Lung microvascular endothelial cell (primary cell): ENCODE measurements around the gene C1orf74. TPM values are rescaled to one million over a fixed set of nuclear protein-coding genes. Genes with fewer than 3 reads are reported as not detected.

Experiments
- DNase-seq, 2 donors: peaks; one replicate each; pipeline versions ENCODE4 v3.0.0 to v3.0.0-alpha.2; 2010; ENCODE audit warnings: low read depth in 2 of 2
- total RNA-seq: library from RNA; depleted of rRNA; stranded (reverse); fragments of >200 nt; gene quantifications from 2 replicates; pipeline ENCODE4 v1.2.1, GENCODE V29; 2014

The C1orf74 gene
- 1.4 and 1.5 TPM in 2 replicates for total RNA-seq

- peak; percentile 98 for DNase-seq
Observed at GRCh38 chr1:209784265-209785169, at the start of gene C1orf74. C1orf74 (minus strand) TSS chr1:209784559; CDS start chr1:209783634, 925 bp downstream.

GRCh38 chr1:209831615-209832014 is 47.3 kb upstream of the C1orf74 start:
- peak in 1 of 2 donors; percentile 10 for DNase-seq

DNA sequence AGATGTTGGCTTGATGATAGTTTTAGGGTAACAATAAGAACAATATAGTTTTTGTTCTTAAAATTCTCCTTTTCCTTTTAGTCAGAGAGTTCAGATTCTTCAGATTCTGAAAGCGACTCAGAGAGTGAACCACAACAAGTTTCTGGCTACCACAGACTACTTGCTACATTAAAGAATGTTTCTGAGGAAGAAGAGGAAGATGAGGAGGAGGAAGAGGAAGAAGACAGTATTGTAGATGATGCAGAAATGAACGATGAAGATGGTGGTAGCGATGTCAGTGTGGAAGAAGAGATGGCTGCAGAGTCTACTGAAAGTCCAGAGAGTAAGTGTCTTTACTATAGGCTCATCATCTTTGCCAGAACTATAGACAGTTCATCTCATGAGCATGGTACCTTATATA is 46.4 kb upstream of the C1orf74 start:
- DNase-seq = no peak

DNA sequence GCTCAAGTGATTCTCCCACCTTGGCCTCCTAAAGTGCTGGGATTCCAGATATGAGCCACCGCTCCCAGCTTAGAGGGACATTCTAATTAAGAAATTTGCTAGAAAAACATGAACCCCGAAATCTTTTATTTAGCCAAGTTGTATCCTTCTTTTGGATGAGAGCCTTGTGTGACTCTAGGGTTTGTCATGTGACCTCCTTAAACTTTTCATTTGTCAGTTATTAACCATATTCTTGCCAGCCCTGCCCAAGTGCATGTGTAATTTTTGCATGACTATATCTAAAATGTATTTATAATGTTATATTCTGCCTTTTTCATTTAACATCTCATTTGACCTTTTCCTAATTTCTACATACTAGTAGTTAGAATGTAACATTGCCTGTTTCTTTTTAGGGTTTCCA is 45.4 kb upstream of the C1orf74 start:
- no peak for DNase-seq

GRCh38 chr1:209827384-209828262 is 43.3 kb upstream of the C1orf74 start, which contains the start of gene UTP25:
UTP25 (plus strand) TSS chr1:209827972; CDS start chr1:209828064, 92 bp downstream.
- peak; percentile 98 to 99 for DNase-seq

- DNase-seq = no peak
Observed at GRCh38 chr1:209825591-209826434, 41.5 kb upstream of the C1orf74 start.

DNA sequence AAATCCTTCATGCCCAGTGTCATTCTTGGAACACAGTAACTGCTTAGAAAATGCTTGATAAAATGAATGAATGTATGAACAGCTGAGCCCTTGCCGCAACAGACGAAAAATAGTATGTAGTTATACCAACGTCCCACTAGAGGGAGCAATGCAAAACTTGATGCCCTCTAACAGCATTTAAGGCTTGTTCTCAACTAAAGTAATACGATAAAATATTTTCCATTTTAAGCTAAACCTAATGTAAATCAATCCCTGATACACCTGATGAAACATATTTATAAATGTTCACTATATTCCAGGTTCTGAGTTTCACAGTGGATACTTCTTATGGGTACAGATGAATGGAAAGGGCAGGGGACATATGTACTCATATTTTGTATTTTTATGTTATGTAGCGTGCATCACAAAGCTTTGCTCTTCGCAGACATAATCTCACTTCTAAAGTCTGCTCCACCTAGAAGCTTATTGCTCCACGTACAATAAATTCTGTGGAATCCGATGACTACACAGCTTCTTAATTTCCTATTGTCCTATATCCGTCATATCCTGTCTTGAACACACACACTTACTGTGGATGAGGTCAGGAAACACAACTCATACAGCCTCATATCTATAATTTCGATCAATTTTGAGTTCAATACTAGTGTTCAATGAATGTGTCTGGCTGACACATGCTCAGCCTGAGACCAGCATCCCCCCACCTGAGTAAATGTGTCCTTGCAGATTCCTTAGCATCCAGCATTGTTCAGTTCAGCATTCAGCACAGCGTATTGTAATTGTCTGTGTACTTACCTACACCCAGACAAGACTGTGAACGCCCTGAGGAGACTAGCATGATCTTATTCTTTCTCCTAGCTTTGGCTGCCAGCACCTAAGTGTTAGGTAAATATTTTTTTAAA is 39.0 kb upstream of the C1orf74 start:
- DNase-seq = peak; percentile 84 to 94

- no peak for DNase-seq
Observed at GRCh38 chr1:209822706-209823105, 38.3 kb upstream of the C1orf74 start.

DNA sequence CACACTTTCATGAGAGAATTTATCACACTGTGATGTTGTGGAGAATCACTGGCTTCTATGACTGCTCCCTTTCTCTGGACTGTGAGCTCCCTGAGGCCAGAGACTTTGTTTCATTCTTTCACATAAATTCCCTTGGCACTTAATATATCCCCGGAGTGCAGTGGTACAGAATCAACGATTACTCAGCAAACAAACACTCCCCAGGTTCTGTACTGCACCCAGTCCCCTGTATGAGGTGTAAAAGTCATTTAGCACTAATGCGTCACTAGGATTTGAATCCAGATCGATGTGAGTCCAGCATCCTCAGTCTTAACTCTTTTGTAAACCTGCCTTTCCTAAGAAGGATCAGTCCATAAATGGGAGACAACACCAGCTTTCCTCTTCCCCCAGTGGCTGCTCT is 36.6 kb upstream of the C1orf74 start:
- DNase-seq = no peak

- no peak for DNase-seq
Observed at GRCh38 chr1:209819058-209819457, 34.7 kb upstream of the C1orf74 start.

DNA sequence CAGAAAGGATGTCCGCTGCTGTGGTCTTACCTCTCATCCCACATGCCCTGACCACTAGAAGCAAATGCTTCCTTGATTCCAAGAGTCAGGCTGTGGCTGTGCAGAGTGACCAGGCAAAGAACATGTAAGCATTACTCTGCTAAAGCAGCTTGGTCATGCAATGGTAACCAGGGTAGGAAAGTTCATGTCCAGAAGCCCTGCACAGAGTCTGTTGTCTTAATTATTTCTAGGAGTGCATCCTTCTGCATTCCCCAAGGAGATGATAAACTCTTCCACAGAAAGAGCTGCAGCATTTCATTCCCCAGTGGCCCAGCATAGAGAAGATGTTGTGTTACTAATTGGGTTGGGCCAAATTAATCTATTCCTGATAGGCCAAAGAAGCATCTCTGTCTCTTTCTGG is 33.3 kb upstream of the C1orf74 start:
- DNase-seq = no peak

DNA sequence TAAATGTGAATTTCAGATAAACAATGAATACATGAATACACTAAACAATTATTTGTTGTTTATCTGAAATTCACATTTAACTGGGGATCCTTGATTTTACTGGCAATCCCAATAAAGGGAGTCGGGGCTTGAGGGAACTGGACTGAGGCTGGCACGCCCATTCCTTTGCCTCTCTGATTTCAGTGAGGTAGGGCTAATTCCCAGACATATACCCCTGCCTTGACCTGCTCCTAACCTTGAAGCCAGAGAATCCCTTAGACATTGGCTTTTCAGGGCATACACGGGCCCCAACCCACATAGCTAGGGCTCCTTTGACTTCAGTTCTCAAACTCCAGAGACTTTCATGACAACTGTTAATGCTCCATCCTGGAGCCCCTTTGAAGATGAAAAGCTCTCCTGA is 32.6 kb upstream of the C1orf74 start:
- no peak for DNase-seq

DNA sequence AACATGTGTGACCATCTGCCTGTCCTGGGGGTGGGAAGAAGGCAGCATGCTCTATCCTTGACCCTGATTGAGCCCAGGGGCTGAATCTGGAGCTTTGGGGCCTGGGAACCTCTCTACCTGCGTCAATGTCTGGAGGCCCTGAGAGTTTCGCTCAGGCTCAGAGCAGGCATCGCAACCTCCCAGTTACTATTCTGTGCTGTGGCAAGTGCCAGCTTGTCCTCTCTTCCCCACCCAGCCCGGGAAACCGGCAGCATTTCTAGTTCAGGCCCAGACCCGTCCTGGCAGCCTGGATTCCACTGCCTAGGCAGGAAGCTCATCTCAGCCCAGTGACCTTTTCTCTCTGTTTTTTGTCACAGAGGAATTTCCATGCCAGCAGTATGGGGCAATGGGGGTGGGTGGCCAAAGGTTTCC is 31.6 kb upstream of the C1orf74 start:
- peak in 1 of 2 donors; percentile 52 for DNase-seq

DNA sequence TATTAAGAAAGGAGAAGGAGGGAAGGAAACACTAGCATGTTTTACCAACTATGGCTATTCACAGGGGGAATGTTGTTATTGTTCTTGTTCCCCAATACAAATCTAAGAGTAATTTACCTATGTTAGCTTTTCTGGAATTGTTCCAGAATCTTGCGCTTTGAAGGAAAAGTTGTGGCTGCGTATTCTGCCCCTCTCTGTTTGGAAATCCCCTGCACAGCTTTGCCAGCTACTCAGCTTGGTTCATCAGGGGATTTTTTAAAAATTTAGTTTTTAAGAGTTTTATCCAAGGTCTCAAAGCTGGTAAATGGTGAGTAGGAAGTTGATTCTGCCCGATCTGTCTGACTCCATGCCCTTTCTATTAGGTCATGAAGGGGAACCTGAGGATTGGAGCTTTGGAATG is 31.1 kb upstream of the C1orf74 start:
- DNase-seq = no peak

DNA sequence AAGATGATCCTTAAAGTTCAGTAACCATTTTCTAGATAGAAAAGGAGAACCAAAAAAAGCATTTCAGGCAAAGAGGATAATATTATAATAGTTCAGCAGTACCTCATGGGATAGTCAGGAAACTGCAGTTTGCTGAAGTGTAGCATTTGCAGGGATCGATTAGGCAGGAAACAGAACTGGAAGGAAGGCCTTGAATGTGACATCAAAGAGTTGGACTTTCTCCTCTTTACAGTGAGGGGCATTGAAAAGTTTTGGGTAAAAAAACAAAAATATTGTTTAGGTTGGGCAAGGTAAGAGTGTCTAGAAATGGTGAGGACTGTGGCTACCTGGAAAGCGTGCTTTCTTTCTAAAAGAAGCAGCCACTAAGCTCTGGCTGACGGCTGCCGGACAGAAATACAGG is 29.5 kb upstream of the C1orf74 start:
- no peak for DNase-seq

- no peak for DNase-seq
Observed at GRCh38 chr1:209810783-209811182, 26.4 kb upstream of the C1orf74 start.

GRCh38 chr1:209809611-209810010 is 25.3 kb upstream of the C1orf74 start:
- no peak for DNase-seq

- DNase-seq = peak; percentile 78 to 96
Observed at GRCh38 chr1:209808059-209808581, 23.8 kb upstream of the C1orf74 start.

DNA sequence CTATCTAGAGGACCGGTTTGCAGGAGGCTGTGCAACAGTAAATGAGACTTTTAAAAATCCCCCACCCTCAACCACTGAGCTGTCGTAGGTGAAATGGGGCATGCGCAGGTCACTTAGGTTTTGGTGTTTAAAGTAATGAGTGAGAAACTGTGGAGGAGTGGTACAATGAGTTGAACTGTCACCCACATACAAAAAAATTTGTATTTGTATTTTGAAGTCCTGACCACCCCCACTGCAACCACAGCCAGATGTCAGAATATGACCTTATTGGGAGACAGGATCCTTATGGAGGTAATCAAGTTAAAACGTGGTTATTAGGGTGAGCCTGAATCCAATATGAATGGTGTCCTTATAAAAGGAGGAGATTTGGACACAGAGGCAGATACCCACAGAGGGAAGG is 23.1 kb upstream of the C1orf74 start:
- no peak for DNase-seq
